CD4-positive, CD25-positive, alpha-beta regulatory T cell (primary cell): ENCODE measurements around the gene STIM2. TPM values are rescaled to one million over a fixed set of nuclear protein-coding genes. Genes with fewer than 3 reads are reported as not detected.
A peak's percentile ranks its signal among the peaks of the same experiment; 100 is the strongest.

Source experiments
- ATAC-seq, 2 donors: fragments of 150-1000 bp; cut with Tn5 transposase; one replicate each; pipeline ENCODE4 v1.10.0; 2021; ENCODE audit warnings: low read depth in 2 of 2, moderate number of reproducible peaks in 2 of 2, moderate library complexity in 1 of 2
- DNase-seq, 3 donors: peaks; one replicate each; pipeline versions ENCODE4 v3.0.0 to v3.0.0-alpha.2; 2012 to 2022; ENCODE audit warnings: mixed read lengths in 1 of 3
- H3K27ac ChIP-seq: one replicate; pipeline ENCODE4 v1.7.0; 2013; ENCODE audit warnings: mild to moderate bottlenecking, low read length; ENCODE audit not compliant: insufficient read depth, poor library complexity, severe bottlenecking
- H3K27me3 ChIP-seq: one replicate; pipeline ENCODE4 v1.7.0; 2013; ENCODE audit warnings: low read length; ENCODE audit not compliant: control insufficient read depth, insufficient read depth
- H3K36me3 ChIP-seq: one replicate; pipeline ENCODE4 v1.7.0; 2013; ENCODE audit warnings: mild to moderate bottlenecking, low read length, moderate library complexity; ENCODE audit not compliant: control insufficient read depth, insufficient read depth
- H3K4me1 ChIP-seq: 2 replicates; pipeline ENCODE4 v1.7.0; 2013; ENCODE audit warnings: mild to moderate bottlenecking, low read length; ENCODE audit not compliant: insufficient read depth, control insufficient read depth, poor library complexity, severe bottlenecking
- H3K4me3 ChIP-seq: one replicate; pipeline ENCODE4 v1.7.0; 2013; ENCODE audit warnings: low read depth, mild to moderate bottlenecking, low read length, moderate library complexity
- H3K9me3 ChIP-seq, 2 experiments: 1 replicate in 1 of 2; 2 replicates in 1 of 2; pipeline ENCODE4 v1.7.0; 2013; ENCODE audit warnings: low read length in 2 of 2, mild to moderate bottlenecking in 1 of 2, moderate library complexity in 1 of 2; ENCODE audit not compliant: control insufficient read depth in 2 of 2
- H3K27ac Mint-ChIP-seq, 3 donors: one replicate each; pipeline ENCODE4 v1.8.0; 2020 to 2022; ENCODE audit warnings: mild to moderate bottlenecking in 3 of 3, mixed read lengths in 3 of 3, moderate library complexity in 2 of 3
- H3K27me3 Mint-ChIP-seq: one replicate; pipeline ENCODE4 v1.8.0; 2022; ENCODE audit warnings: mild to moderate bottlenecking, mixed read lengths
- H3K36me3 Mint-ChIP-seq: one replicate; pipeline ENCODE4 v1.8.0; 2020; ENCODE audit warnings: mixed read lengths
- H3K4me1 Mint-ChIP-seq, 4 donors: one replicate each; pipeline ENCODE4 v1.8.0; 2020 to 2022; ENCODE audit warnings: mixed read lengths in 4 of 4, mild to moderate bottlenecking in 1 of 4
- H3K4me3 Mint-ChIP-seq, 4 donors: one replicate each; pipeline ENCODE4 v1.8.0; 2020 to 2022; ENCODE audit warnings: mild to moderate bottlenecking in 4 of 4, mixed read lengths in 4 of 4, moderate library complexity in 3 of 4
- H3K9me3 Mint-ChIP-seq, 7 donors: one replicate each; pipeline ENCODE4 v1.8.0; 2020 to 2022; ENCODE audit warnings: mixed read lengths in 7 of 7, mild to moderate bottlenecking in 3 of 7, moderate library complexity in 2 of 7
- polyA plus RNA-seq, 4 donors: library from polyadenylated mRNA; unstranded; fragments of 300-500 nt; fragmentation: Illumina TruSeq; gene quantifications; one replicate each; pipeline ENCODE4 v1.2.3, GENCODE V29; 2021
- total RNA-seq: library from RNA; stranded (reverse); gene quantifications from one replicate; pipeline ENCODE4 v1.2.3, GENCODE V29; 2022

STIM2 gene
- total and polyA plus RNA-seq, 5 donors from 2014 or later = 20.2 to 83.4 (median 24.5) TPM

DNA sequence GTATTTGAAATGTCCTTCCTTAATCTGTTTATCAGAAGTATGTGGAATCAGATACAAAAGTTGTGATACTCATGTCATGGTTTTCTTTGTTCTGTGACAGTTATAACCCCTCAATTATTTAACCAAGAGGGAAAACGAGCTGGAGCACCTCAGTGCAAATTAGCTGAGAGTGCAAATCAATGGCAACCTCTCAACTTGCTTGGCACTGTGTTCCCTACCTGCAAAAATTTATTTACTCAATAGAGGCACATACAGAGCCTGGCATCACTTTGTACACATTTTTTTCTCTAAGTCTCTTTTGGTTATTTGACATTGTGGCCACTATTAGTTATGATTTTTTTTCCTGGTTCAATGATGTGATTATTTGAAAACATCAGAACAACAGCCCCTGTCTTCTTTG is 186.2 kb downstream of the STIM2 start:
- Histone ChIP-seq H3K9me3 (peaks cover 8 to 13% of the 10 kb centered on the region in 2 experiments), H3K4me1 (no peaks in the 10 kb centered on the region), H3K27me3 (peaks cover 19% of the 10 kb centered on the region), H3K27ac (no peak overlapping the region), H3K36me3 (no peaks in the 10 kb centered on the region), H3K4me3 (no peak overlapping the region)
- peaks cover 3% of the 10 kb centered on the region for H3K36me3 Mint-ChIP-seq
- peaks cover 0 to 6% (median 0%) of the 10 kb centered on the region in 4 donors for H3K4me1 Mint-ChIP-seq
- H3K9me3 Mint-ChIP-seq = peaks cover 0 to 11% (median 2%) of the 10 kb centered on the region in 7 donors
- no peak for DNase-seq
- H3K27me3 Mint-ChIP-seq = peaks cover 41% of the 10 kb centered on the region
- ATAC-seq = no peak
- no peak overlapping the region for H3K27ac Mint-ChIP-seq
- H3K4me3 Mint-ChIP-seq = no peak overlapping the region

DNA sequence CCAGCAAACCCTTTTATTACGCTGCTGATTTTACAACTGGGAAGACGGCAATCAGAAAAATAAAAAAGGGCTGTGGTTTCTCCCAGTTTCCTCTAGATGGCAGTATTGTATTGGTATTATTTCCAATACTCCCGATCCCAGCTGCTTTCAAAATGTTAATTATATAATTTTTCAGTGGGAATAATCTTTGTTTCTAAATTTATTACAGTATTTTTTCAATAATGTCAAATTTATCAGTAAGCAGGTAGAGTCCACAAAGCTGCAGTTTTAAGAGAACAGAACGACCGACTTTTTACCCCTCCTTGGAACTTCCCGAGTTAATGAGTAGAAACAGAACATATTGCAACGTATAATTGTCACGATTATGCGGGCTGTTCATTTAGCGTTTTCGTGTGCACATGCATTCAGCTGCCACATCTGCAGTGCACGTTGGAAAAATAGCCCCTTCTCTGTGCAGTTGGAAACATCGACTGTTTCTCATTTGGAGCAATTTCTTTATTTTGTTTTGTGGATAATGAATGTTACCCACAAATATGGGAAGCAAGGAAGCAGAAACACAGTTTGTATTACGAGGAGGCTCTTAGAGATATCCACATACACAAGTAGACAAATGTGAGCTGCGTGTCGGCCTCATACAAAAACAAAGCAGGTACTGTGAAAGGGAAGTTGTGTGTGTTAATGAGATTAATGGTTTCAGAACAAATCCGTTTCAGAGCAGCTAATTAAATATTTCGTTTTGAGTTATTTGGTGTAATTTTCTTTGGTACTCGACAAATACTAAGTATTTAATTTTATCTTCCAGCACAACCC is 188.0 kb downstream of the STIM2 start:
- peaks cover 6 to 8% of the 10 kb centered on the region in 2 experiments for H3K9me3 ChIP-seq
- no peak overlapping the region for H3K27ac ChIP-seq
- H3K4me3 ChIP-seq = peak overlapping the region; percentile 62
- H3K27me3 ChIP-seq = peaks cover 17% of the 10 kb centered on the region
- peaks cover 3% of the 10 kb centered on the region for H3K36me3 Mint-ChIP-seq
- no peak for ATAC-seq
- H3K4me3 Mint-ChIP-seq = peak overlapping the region in 1 of 4 donors; percentile 57
- H3K36me3 ChIP-seq = no peaks in the 10 kb centered on the region
- H3K27me3 Mint-ChIP-seq = peaks cover 45% of the 10 kb centered on the region
- peaks cover 0 to 6% (median 0%) of the 10 kb centered on the region in 4 donors for H3K4me1 Mint-ChIP-seq
- no peaks in the 10 kb centered on the region for H3K4me1 ChIP-seq
- H3K9me3 Mint-ChIP-seq = peaks cover 0 to 11% (median 2%) of the 10 kb centered on the region in 7 donors
- DNase-seq = peak in 2 of 3 donors; percentile 10 to 31
- no peak overlapping the region for H3K27ac Mint-ChIP-seq

DNA sequence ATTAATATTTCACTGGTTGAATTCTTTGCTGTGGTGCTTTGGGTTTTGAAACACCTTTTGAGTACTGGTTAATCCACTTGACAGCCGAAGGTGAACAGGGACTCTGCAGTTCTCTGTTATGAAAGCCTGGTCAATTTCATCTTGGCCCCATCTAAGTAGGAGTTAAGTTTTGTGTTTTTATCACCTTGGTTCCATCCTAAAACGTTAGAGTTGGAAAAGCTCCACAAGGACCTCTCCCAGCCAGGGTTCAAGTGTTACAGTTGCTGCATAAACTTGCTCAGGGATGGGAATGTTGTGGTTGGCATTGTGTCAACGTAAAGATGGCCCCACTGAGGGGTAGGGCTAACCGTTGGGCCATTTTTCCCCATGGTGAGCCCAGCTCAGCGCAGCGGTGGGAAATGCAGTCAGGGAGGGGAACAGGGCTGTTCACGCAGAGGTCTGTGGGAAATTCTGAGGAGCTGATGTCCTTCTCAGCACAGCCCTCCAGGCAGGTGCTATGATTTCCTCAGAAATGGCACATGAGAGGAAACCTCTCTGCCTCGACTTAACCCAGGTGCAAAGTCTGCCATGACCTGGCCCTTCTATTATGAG is 188.7 kb downstream of the STIM2 start:
- ATAC-seq = no peak
- Histone ChIP-seq H3K4me3 (no peak overlapping the region), H3K9me3 (peaks cover 0 to 4% of the 10 kb centered on the region in 2 experiments), H3K36me3 (no peaks in the 10 kb centered on the region), H3K4me1 (no peaks in the 10 kb centered on the region), H3K27me3 (peaks cover 15% of the 10 kb centered on the region), H3K27ac (no peak overlapping the region)
- H3K27me3 Mint-ChIP-seq = peaks cover 41% of the 10 kb centered on the region
- H3K27ac Mint-ChIP-seq = no peak overlapping the region
- H3K36me3 Mint-ChIP-seq = no peaks in the 10 kb centered on the region
- no peak overlapping the region for H3K4me3 Mint-ChIP-seq
- DNase-seq = no peak
- peaks cover 0 to 6% (median 0%) of the 10 kb centered on the region in 4 donors for H3K4me1 Mint-ChIP-seq
- peaks cover 0 to 7% (median 1%) of the 10 kb centered on the region in 7 donors for H3K9me3 Mint-ChIP-seq

DNA sequence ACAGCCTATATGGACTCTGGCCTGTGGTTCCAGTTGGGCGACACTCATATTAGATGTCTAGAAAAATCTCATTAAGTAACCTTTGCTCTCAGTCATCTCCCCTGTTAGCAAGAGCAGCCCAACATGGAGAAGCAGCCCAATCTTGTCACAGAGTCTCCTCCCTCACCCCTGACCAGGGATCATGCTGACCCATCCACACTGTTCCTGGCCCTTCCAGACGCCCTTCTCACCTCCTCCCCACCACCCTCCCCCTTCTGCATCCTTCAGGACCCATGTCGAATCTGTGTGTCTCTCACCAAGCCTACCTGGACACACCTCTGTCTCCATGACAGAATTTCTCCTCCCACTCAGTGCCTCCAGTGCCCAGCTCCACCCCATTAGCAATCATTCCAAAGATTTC is 190.1 kb downstream of the STIM2 start:
- Histone ChIP-seq H3K36me3 (no peaks in the 10 kb centered on the region), H3K4me3 (no peak overlapping the region), H3K27me3 (peaks cover 9% of the 10 kb centered on the region), H3K4me1 (no peaks in the 10 kb centered on the region), H3K27ac (no peak overlapping the region), H3K9me3 (no peaks in the 10 kb centered on the region)
- Mint-ChIP-seq H3K4me3 (no peak overlapping the region), H3K4me1 (peaks cover 0 to 6% (median 0%) of the 10 kb centered on the region in 4 donors), H3K27ac (no peak overlapping the region), H3K9me3 (peaks cover 0 to 2% (median 0%) of the 10 kb centered on the region in 7 donors), H3K27me3 (peaks cover 28% of the 10 kb centered on the region), H3K36me3 (no peaks in the 10 kb centered on the region)
- DNase-seq (no peak), ATAC-seq (no peak)

DNA sequence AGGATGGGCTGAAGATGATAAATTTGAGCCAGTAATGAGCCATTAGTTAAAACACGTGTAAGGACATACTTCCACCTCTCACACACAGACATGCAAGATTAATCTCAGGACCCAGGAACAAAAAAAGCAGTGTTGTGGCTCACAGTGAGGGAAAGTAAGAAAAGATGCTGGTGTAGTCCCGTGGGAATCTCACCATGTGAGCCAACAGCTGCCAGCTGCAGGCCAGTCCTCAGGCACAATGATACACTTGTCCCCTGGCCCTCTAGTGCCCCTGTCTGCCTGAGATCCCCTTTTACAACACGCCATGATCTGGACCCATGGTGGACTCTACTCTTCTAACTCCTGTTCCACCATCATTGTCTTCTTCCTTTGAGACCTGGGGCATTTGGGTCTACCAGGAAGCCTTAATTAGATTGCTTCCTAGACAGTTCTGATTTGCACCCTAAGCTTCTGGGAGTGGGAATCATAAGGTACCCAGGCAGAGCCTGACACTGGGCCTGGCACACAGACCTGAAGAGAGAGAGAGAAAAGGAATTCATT is 194.7 kb downstream of the STIM2 start:
- no peaks in the 10 kb centered on the region for H3K4me1 ChIP-seq
- H3K9me3 ChIP-seq = no peaks in the 10 kb centered on the region
- DNase-seq = no peak
- Mint-ChIP-seq H3K4me1 (no peaks in the 10 kb centered on the region), H3K36me3 (no peaks in the 10 kb centered on the region), H3K27ac (no peak overlapping the region), H3K4me3 (no peak overlapping the region), H3K27me3 (peaks cover 15% of the 10 kb centered on the region), H3K9me3 (peaks cover 0 to 1% (median 0%) of the 10 kb centered on the region in 7 donors)
- ATAC-seq = no peak
- peaks cover 2% of the 10 kb centered on the region for H3K27me3 ChIP-seq
- H3K27ac ChIP-seq = no peak overlapping the region
- H3K4me3 ChIP-seq = no peak overlapping the region
- no peaks in the 10 kb centered on the region for H3K36me3 ChIP-seq

DNA sequence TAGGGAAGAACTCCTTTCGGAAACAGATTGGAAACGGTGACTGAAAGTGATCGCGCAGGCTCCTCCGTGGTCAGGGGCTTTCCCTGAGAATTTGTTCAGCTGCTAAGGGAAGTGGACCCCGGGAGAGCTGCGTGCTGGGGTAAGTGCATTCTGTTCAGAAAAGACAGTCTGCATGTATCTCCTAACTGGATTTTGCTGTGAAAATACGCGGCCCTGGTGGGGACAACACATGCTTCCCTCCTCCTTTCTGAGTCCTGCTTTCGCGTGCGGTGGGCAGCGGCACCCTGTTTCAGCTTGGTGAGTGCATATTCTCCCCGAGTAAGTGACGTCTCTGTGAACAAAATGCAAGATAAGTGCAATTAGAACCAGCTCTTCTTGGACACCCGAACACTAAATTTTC is 195.6 kb downstream of the STIM2 start:
- no peaks in the 10 kb centered on the region for H3K4me1 ChIP-seq
- H3K4me1 Mint-ChIP-seq = no peaks in the 10 kb centered on the region
- DNase-seq (no peak), ATAC-seq (no peak)
- no peaks in the 10 kb centered on the region for H3K36me3 ChIP-seq
- peaks cover 2% of the 10 kb centered on the region for H3K27me3 ChIP-seq
- H3K27ac Mint-ChIP-seq = no peak overlapping the region
- H3K36me3 Mint-ChIP-seq = no peaks in the 10 kb centered on the region
- H3K4me3 Mint-ChIP-seq = no peak overlapping the region
- peaks cover 0 to 1% (median 0%) of the 10 kb centered on the region in 7 donors for H3K9me3 Mint-ChIP-seq
- no peak overlapping the region for H3K4me3 ChIP-seq
- no peak overlapping the region for H3K27ac ChIP-seq
- no peaks in the 10 kb centered on the region for H3K9me3 ChIP-seq
- peaks cover 15% of the 10 kb centered on the region for H3K27me3 Mint-ChIP-seq

DNA sequence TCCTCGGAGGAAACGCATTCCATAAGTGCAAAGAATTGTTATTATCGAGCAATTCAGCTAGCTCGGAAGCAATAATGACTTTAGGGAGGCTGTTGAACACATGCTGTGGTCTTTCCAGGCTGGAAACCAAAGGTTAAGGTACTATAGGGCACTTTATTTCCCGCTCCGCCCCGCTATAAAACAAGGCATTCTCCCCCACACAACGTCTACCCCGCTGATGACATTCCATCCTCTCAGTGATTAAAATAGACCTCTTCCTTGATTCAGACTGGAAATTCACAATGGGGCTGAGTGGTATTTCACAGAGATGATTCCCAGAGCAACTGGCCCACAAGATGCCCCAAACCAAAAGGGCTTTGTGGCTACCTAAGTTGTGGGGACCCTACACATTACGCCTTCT is 196.4 kb downstream of the STIM2 start:
- Histone ChIP-seq H3K27me3 (peaks cover 2% of the 10 kb centered on the region), H3K4me3 (no peak overlapping the region), H3K4me1 (no peaks in the 10 kb centered on the region), H3K36me3 (no peaks in the 10 kb centered on the region), H3K27ac (no peak overlapping the region), H3K9me3 (no peaks in the 10 kb centered on the region)
- H3K4me1 Mint-ChIP-seq = no peaks in the 10 kb centered on the region
- peaks cover 0 to 1% (median 0%) of the 10 kb centered on the region in 7 donors for H3K9me3 Mint-ChIP-seq
- ATAC-seq (no peak), DNase-seq (no peak)
- no peak overlapping the region for H3K4me3 Mint-ChIP-seq
- no peak overlapping the region for H3K27ac Mint-ChIP-seq
- H3K36me3 Mint-ChIP-seq = no peaks in the 10 kb centered on the region
- peaks cover 13% of the 10 kb centered on the region for H3K27me3 Mint-ChIP-seq
